Spleen (tissue), 7 donors: ENCODE data around the gene ZNF646.

Experiments
- CTCF ChIP-seq, 11 experiments: fragments of 200-600 bp in 7 of 11; fragments of 450-650 bp in 4 of 11; sonication (generic) in 4 of 11; IDR thresholded peaks in 8 of 11; conservative IDR thresholded peaks in 3 of 11; 1 replicate in 7 of 11; 2 replicates in 4 of 11; pipeline versions ENCODE4 v1.4.0 to v1.8.0; 2016 to 2021; ENCODE audit warnings: antibody characterized with exemption in 11 of 11, inconsistent platforms in 4 of 11, mild to moderate bottlenecking in 1 of 11
- POLR2A ChIP-seq, 3 donors: fragments of 450-650 bp; IDR thresholded peaks; one replicate each; pipeline ENCODE4 v1.5.1; 2017; ENCODE audit warnings: antibody characterized with exemption in 3 of 3, mild to moderate bottlenecking in 1 of 3
- donor health status: DM: no; HTN: no; CAD: no; lungs with moderate emphysema.
- donor health status: DM: no; HTN: no; CAD: no.
- donor health status: DM: no; HTN: no; CAD: no.

DNA sequence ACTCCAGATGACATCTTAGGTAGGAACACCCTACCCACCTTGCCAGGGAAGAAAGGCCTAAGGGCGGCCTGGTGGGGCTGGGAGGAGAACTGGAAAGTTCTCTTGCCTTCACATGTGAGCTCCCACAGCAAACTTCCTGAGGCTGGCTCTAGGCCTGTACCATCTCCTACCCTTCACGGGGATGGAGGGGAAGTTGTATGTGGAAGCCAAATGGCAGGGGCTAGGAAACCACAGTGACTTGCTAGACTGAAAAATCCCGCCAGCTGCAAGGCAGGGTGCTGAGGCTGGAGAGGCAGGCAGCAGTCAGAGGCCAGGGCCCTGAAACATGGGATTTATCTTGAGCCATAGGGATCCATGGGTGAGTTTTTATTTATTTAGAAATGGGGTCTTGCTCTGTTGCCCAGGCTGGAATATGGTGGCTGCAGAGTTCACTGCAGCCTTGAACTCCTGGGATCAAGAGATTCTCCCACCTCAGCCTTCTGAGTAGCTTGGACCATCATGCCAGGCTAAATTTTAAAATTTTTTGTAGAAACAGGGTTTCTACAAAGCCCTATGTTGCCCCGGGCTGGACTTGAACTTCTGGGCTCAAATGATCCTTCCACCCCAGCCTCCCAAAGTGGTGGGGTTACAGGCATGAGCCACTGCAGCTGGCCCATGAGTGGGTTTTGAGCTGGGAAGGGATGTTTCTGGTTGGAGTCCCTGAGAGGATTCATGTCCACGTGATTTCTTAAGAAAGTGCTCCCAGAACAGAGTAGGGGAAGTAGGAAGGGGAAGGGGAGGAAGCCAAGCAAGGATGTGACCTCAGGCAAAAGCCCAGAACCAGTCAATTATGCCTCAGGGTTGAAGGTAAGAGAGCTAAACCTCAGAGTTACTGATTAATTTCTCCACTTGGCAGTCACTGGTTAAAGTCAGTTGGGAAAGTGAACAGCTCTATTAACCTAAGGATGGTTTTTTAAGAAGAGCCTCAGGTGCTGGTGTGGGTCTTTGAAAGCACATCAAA, 39.2 kb downstream of the ZNF646 start:
- TF ChIP-seq CTCF (IDR thresholded peaks at IDR 0.05 in 8 of 11, conservative IDR thresholded peaks at IDR 0.05 in 3 of 11) = no peak
- TF ChIP-seq POLR2A (IDR thresholded peaks at IDR 0.05) = no peak
